GM21529 (cell line): Measurements from ENCODE around the gene RYR1.
"Not testable (repeated sequence)": the region's sequence is repeated elsewhere in the genome, so short reads cannot be mapped to it uniquely, and the experiment has no call there.

ENCODE experiments used
- ATAC-seq: cut with Tn5 transposase; IDR thresholded peaks from one replicate; pipeline ENCODE4 v1.9.1; 2021; ENCODE audit not compliant: unreplicated experiment

RYR1 gene

GRCh38 chr19:38537071-38537936, 103.8 kb downstream of the RYR1 start:
- no peak for ATAC-seq

- ATAC-seq, result no peak
Measured at GRCh38 chr19:38538386-38538785, 104.9 kb downstream of the RYR1 start.

GRCh38 chr19:38538793-38539528, 105.5 kb downstream of the RYR1 start:
- ATAC-seq, result no peak

- ATAC-seq, result no peak
Measured at GRCh38 chr19:38539751-38540150, 106.3 kb downstream of the RYR1 start.

GRCh38 chr19:38542040-38542439, 108.5 kb downstream of the RYR1 start:
- no peak for ATAC-seq

- ATAC-seq, result no peak
Measured at GRCh38 chr19:38543286-38543806, 109.9 kb downstream of the RYR1 start.

GRCh38 chr19:38543807-38544568, 110.5 kb downstream of the RYR1 start:
- no peak for ATAC-seq

GRCh38 chr19:38544569-38545315, 111.3 kb downstream of the RYR1 start:
- ATAC-seq, result no peak

GRCh38 chr19:38545596-38545995, 112.1 kb downstream of the RYR1 start:
- no peak for ATAC-seq

- ATAC-seq, result no peak
Measured at GRCh38 chr19:38547421-38547820, 113.9 kb downstream of the RYR1 start.

- ATAC-seq, result no peak
Measured at GRCh38 chr19:38549061-38549460, 115.6 kb downstream of the RYR1 start.

GRCh38 chr19:38549942-38550341, 116.5 kb downstream of the RYR1 start:
- ATAC-seq, result no peak

- ATAC-seq, result no peak
Measured at GRCh38 chr19:38550376-38550775, 116.9 kb downstream of the RYR1 start.

GRCh38 chr19:38551450-38551813, 117.9 kb downstream of the RYR1 start:
- no peak for ATAC-seq

GRCh38 chr19:38553239-38553638, 119.7 kb downstream of the RYR1 start:
- ATAC-seq, result not testable (repeated sequence)

GRCh38 chr19:38554676-38555141, 121.2 kb downstream of the RYR1 start:
- ATAC-seq, result no peak

- no peak for ATAC-seq
Measured at GRCh38 chr19:38555200-38555599, 121.7 kb downstream of the RYR1 start.

GRCh38 chr19:38556521-38557174, 123.2 kb downstream of the RYR1 start:
- ATAC-seq, result no peak

- ATAC-seq, result no peak
Measured at GRCh38 chr19:38557205-38557799, 123.8 kb downstream of the RYR1 start.

GRCh38 chr19:38558933-38559332, 125.4 kb downstream of the RYR1 start:
- not testable (repeated sequence) for ATAC-seq
